Transverse colon (tissue), 4 donors: ENCODE results near the gene CLBA1. TPM values are rescaled to one million over a fixed set of nuclear protein-coding genes. Genes with fewer than 3 reads are reported as not detected.

Experiments
- DNase-seq: peaks from one replicate; pipeline ENCODE4 v3.0.0-alpha.2; 2019
- H3K27ac ChIP-seq, 4 donors: fragments of 200-600 bp; sonication (generic); 2 replicates each; pipeline ENCODE4 v1.5.1; 2016 to 2018; ENCODE audit warnings: inconsistent platforms in 4 of 4
- H3K27me3 ChIP-seq: fragments of 200-600 bp; sonication (generic); 2 replicates; pipeline ENCODE4 v1.5.1; 2017; ENCODE audit warnings: inconsistent platforms
- H3K36me3 ChIP-seq, 4 donors: fragments of 200-600 bp; sonication (generic); 2 replicates each; pipeline ENCODE4 v1.5.1; 2017 to 2019; ENCODE audit warnings: inconsistent platforms in 4 of 4
- H3K4me1 ChIP-seq, 4 donors: fragments of 200-600 bp; sonication (generic); 2 replicates each; pipeline ENCODE4 v1.5.1; 2017 to 2020; ENCODE audit warnings: inconsistent platforms in 4 of 4
- H3K4me3 ChIP-seq, 4 donors: fragments of 200-600 bp; sonication (generic); 1 replicate in 1 of 4; 2 replicates in 3 of 4; pipeline versions ENCODE4 v1.5.1 to v1.6.1; 2017 to 2019; ENCODE audit warnings: inconsistent platforms in 4 of 4
- H3K9me3 ChIP-seq, 2 donors: fragments of 200-600 bp; sonication (generic); 2 replicates each; pipeline ENCODE4 v1.5.1; 2017 to 2019; ENCODE audit warnings: inconsistent platforms in 2 of 2
- CTCF ChIP-seq, 5 experiments: fragments of 200-600 bp in 3 of 5; fragments of 450-650 bp in 2 of 5; sonication (generic) in 3 of 5; IDR thresholded peaks; 1 replicate in 2 of 5; 2 replicates in 3 of 5; pipeline ENCODE4 v1.5.1; 2016 to 2017; ENCODE audit warnings: antibody characterized with exemption in 5 of 5, inconsistent platforms in 3 of 5, mild to moderate bottlenecking in 2 of 5, moderate library complexity in 1 of 5
- EP300 ChIP-seq: sonication (generic); formaldehyde crosslinking; IDR thresholded peaks from one replicate; pipeline ENCODE4 v1.6.1; 2017; ENCODE audit warnings: antibody characterized with exemption, low read depth
- POLR2A ChIP-seq: fragments of 450-650 bp; IDR thresholded peaks from one replicate; pipeline ENCODE4 v1.6.1; 2016; ENCODE audit warnings: antibody characterized with exemption, mild to moderate bottlenecking, moderate library complexity
- POLR2AphosphoS5 ChIP-seq, 3 donors: sonication (generic); formaldehyde crosslinking; IDR thresholded peaks; one replicate each; pipeline ENCODE4 v1.6.1; 2016; ENCODE audit warnings: antibody characterized with exemption in 3 of 3
- WGBS, 2 donors: methylation state at CpG; one replicate each; pipeline ENCODE4 v1.1.5; 2018; ENCODE audit warnings: low coverage in 1 of 2; 5-methylcytosine and 5-hydroxymethylcytosine counted together
- in situ Hi-C, 4 donors: fragments of 200-750 bp; cut with MboI; loops; one replicate each; pipeline versions ENCODE4 v1.15.0 to v1.15.1; 2017; ENCODE audit warnings: low sequenced_read_pairs in 3 of 4, low pct_ligation_motif_present in 1 of 4, low pct_unique_long_range_greater_than_20kb in 1 of 4
- intact Hi-C: fragments of 100-400 bp; cut with DNase I; formaldehyde crosslinking; loops from one replicate; pipeline ENCODE4 v1.15.1; 2023; ENCODE audit warnings: low total_unique reads
- total RNA-seq, 4 donors: library from RNA; depleted of rRNA; stranded (reverse); fragments of >200 nt; gene quantifications; one replicate each; pipeline ENCODE4 v1.1.0, GENCODE V29; 2016

The CLBA1 gene
- total RNA-seq, 4 donors from 2014 or later = 0.40 to 6.7 (median 5.3) TPM

- Histone ChIP-seq H3K4me1 (peaks cover 5 to 39% (median 17%) of the 10 kb centered on the region in 4 donors), H3K27ac (no peak overlapping the region), H3K27me3 (no peaks in the 10 kb centered on the region), H3K9me3 (no peaks in the 10 kb centered on the region), H3K36me3 (peaks cover 0 to 15% (median 0%) of the 10 kb centered on the region in 4 donors), H3K4me3 (no peak overlapping the region)
- intact Hi-C loops = loop anchor here (5.0 kb wide), 1 partner anchor 33 kb away; no protein-coding TSS in a partner anchor
- 66 to 78% methylated on average over 4 of the region's 4 CpGs for WGBS, 2 donors
- no peak for TF ChIP-seq POLR2AphosphoS5 (IDR thresholded peaks at IDR 0.05)
- no peak for TF ChIP-seq EP300
- DNase-seq = no peak
- in situ Hi-C loops = no loop called here
Measured at GRCh38 chr14:105014631-105015030, 29.0 kb downstream of the CLBA1 start.

GRCh38 chr14:105015242-105015641, 29.7 kb downstream of the CLBA1 start:
- WGBS, 2 donors = 76 to 97% methylated on average over 5 to 9 of the region's 9 CpGs
- no peak for TF ChIP-seq POLR2A
- no peak for TF ChIP-seq POLR2AphosphoS5 (IDR thresholded peaks at IDR 0.05)
- TF ChIP-seq EP300 = no peak
- TF ChIP-seq CTCF (IDR thresholded peaks at IDR 0.05) = no peak
- no peak overlapping the region for H3K27ac ChIP-seq
- in situ Hi-C loops = no loop called here
- H3K27me3 ChIP-seq = no peaks in the 10 kb centered on the region
- no peaks in the 10 kb centered on the region for H3K9me3 ChIP-seq
- intact Hi-C loops = no loop called here
- DNase-seq = no peak
- peaks cover 9 to 45% (median 23%) of the 10 kb centered on the region in 4 donors for H3K4me1 ChIP-seq
- H3K4me3 ChIP-seq = no peak overlapping the region
- peaks cover 0 to 11% (median 0%) of the 10 kb centered on the region in 4 donors for H3K36me3 ChIP-seq

- Histone ChIP-seq H3K27me3 (no peaks in the 10 kb centered on the region), H3K36me3 (peaks cover 0 to 4% (median 0%) of the 10 kb centered on the region in 4 donors), H3K9me3 (no peaks in the 10 kb centered on the region), H3K4me1 (peaks cover 9 to 46% (median 24%) of the 10 kb centered on the region in 4 donors), H3K4me3 (no peak overlapping the region), H3K27ac (no peak overlapping the region)
- WGBS, 2 donors = 24 to 61% methylated on average over 3 to 6 of the region's 6 CpGs
- no peak for TF ChIP-seq POLR2A
- TF ChIP-seq POLR2AphosphoS5 (IDR thresholded peaks at IDR 0.05) = no peak
- no peak for TF ChIP-seq CTCF (IDR thresholded peaks at IDR 0.05)
- TF ChIP-seq EP300 = no peak
- intact Hi-C loops = no loop called here
- in situ Hi-C loops = no loop called here
- no peak for DNase-seq
Measured at GRCh38 chr14:105015905-105016304, 30.3 kb downstream of the CLBA1 start.

- no peak overlapping the region for H3K27ac ChIP-seq
- DNase-seq = no peak
- TF ChIP-seq EP300 (no peak), POLR2A (no peak), CTCF (IDR thresholded peaks at IDR 0.05) (no peak), POLR2AphosphoS5 (IDR thresholded peaks at IDR 0.05) (no peak)
- H3K4me1 ChIP-seq = peaks cover 13 to 43% (median 35%) of the 10 kb centered on the region in 4 donors
- 76 to 90% methylated on average over 2 to 4 of the region's 4 CpGs for WGBS, 2 donors
- in situ Hi-C loops (no loop called here), intact Hi-C loops (no loop called here)
- H3K4me3 ChIP-seq = no peak overlapping the region
- H3K9me3 ChIP-seq = no peaks in the 10 kb centered on the region
- H3K27me3 ChIP-seq = no peaks in the 10 kb centered on the region
- no peaks in the 10 kb centered on the region for H3K36me3 ChIP-seq
Measured at GRCh38 chr14:105018414-105018813, 32.8 kb downstream of the CLBA1 start.
